HepG2 (cell line): ENCODE data around the gene ZNF747. TPM values are rescaled to one million over a fixed set of nuclear protein-coding genes. Genes with fewer than 3 reads are reported as not detected.

Experiments
- ATRX ChIP-seq: sonication (generic); formaldehyde crosslinking; IDR thresholded peaks from 2 replicates; pipeline ENCODE4 v1.4.0; 2020; ENCODE audit warnings: missing genetic modification reagents, borderline replicate concordance
- HMG20B ChIP-seq: conservative IDR thresholded peaks from 2 replicates; pipeline ENCODE4 v1.6.1; 2016; ENCODE audit warnings: missing genetic modification reagents, missing compliant biosample characterization
- NFKB2 ChIP-seq: sonication (generic); formaldehyde crosslinking; IDR thresholded peaks from 2 replicates; pipeline ENCODE4 v1.4.0; 2020; ENCODE audit warnings: missing genetic modification reagents, borderline replicate concordance
- TRIM24 ChIP-seq: sonication (generic); formaldehyde crosslinking; IDR thresholded peaks from 2 replicates; pipeline ENCODE4 v1.8.0; 2022; ENCODE audit warnings: mild to moderate bottlenecking, missing genetic modification reagents
- ZFP90 ChIP-seq: sonication (generic); formaldehyde crosslinking; IDR thresholded peaks from 2 replicates; pipeline ENCODE4 v1.8.0; 2022; ENCODE audit warnings: missing genetic modification reagents, mild to moderate bottlenecking, inconsistent platforms, borderline replicate concordance
- ZNF207 ChIP-seq: fragments of 450-650 bp; IDR thresholded peaks from 2 replicates; pipeline ENCODE4 v1.6.1; 2016; ENCODE audit warnings: antibody characterized with exemption, borderline replicate concordance
- ZNF326 ChIP-seq: sonication (generic); formaldehyde crosslinking; IDR thresholded peaks from 2 replicates; pipeline ENCODE4 v1.4.0; 2020; ENCODE audit warnings: missing genetic modification reagents, borderline replicate concordance
- polyA plus RNA-seq, 8 experiments: library from polyadenylated mRNA; depleted of rRNA in 3 of 8; stranded (reverse) in 7 of 8; unstranded in 1 of 8; fragments of >200 nt; fragmentation: Illumina TruSeq in 4 of 8; extraction: Trizol in 4 of 8; gene quantifications; 2 replicates each; pipeline versions ENCODE4 v1.2.1 to v1.2.3, GENCODE V29; 2011 to 2016; ENCODE audit warnings: low read depth in 4 of 8, missing spikeins in 1 of 8, mixed read lengths in 1 of 8; ENCODE audit not compliant: insufficient read depth in 1 of 8
- total RNA-seq, 5 experiments: library from RNA; depleted of rRNA; stranded (reverse); fragments of >200 nt; fragmentation: Illumina TruSeq; extraction: Trizol; gene quantifications; 2 replicates each; pipeline ENCODE4 v1.2.3, GENCODE V29; 2016; ENCODE audit warnings: low read depth in 1 of 5
- TF ChIP-seq, protein P1 (sequence below): sonication (generic); formaldehyde crosslinking; IDR thresholded peaks from 2 replicates; pipeline ENCODE4 v1.9.0; 2021; ENCODE audit warnings: missing genetic modification reagents, borderline replicate concordance
- TF ChIP-seq, protein P2 (sequence below): sonication (generic); formaldehyde crosslinking; IDR thresholded peaks from 2 replicates; pipeline ENCODE4 v1.5.1; 2020; ENCODE audit warnings: missing genetic modification reagents, mild to moderate bottlenecking, borderline replicate concordance
- TF ChIP-seq, protein P3 (sequence below), 2 experiments: fragments of 450-650 bp in 1 of 2; sonication (generic) in 1 of 2; formaldehyde crosslinking in 1 of 2; IDR thresholded peaks; 2 replicates each; pipeline versions ENCODE4 v1.6.1 to v1.8.0; 2016 to 2022; ENCODE audit warnings: antibody characterized with exemption in 1 of 2, mild to moderate bottlenecking in 1 of 2, missing genetic modification reagents in 1 of 2
- TF ChIP-seq, protein P4 (sequence below): sonication (generic); formaldehyde crosslinking; IDR thresholded peaks from 2 replicates; pipeline ENCODE4 v1.4.0; 2020; ENCODE audit warnings: missing genetic modification reagents, mild to moderate bottlenecking, borderline replicate concordance
- TF ChIP-seq, protein P5 (sequence below): sonication (generic); formaldehyde crosslinking; IDR thresholded peaks from 2 replicates; pipeline ENCODE4 v1.5.0; 2020; ENCODE audit warnings: missing genetic modification reagents, mild to moderate bottlenecking, borderline replicate concordance

The ZNF747 gene
- total and polyA plus RNA-seq, 2 of the 13 experiments (the other 11 are each of a cell fraction or from before 2014, with no cell fraction given), result 7.2 to 10.2 TPM

DNA sequence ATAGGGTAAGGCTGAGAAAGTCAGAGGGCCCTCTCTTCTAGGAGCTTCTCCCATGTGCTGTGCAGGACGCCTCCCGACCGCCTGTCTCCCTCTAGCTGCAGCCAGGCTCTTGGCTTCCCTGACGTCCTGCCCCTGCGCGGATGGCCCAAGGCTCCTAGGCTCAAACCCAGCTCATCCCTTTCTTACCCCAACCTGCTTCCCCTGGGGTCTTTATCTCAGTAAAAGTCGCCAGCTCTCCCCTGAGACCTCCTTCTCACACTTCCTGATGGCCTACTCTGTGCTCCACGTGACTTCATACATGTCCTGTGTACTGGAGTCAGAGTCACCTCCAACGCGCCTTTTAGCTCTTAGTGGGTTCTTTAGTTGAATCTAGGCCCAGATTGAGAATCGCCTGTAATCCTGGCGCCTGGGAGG, 1.1 kb upstream of the ZNF747 start (continued):
- no peak for TF ChIP-seq ZFP90 (CRISPR knock-in tag)
- no peak for TF ChIP-seq TRIM24 (CRISPR knock-in tag)
- no peak for TF ChIP-seq ZNF326
- TF ChIP-seq, protein P1, sequence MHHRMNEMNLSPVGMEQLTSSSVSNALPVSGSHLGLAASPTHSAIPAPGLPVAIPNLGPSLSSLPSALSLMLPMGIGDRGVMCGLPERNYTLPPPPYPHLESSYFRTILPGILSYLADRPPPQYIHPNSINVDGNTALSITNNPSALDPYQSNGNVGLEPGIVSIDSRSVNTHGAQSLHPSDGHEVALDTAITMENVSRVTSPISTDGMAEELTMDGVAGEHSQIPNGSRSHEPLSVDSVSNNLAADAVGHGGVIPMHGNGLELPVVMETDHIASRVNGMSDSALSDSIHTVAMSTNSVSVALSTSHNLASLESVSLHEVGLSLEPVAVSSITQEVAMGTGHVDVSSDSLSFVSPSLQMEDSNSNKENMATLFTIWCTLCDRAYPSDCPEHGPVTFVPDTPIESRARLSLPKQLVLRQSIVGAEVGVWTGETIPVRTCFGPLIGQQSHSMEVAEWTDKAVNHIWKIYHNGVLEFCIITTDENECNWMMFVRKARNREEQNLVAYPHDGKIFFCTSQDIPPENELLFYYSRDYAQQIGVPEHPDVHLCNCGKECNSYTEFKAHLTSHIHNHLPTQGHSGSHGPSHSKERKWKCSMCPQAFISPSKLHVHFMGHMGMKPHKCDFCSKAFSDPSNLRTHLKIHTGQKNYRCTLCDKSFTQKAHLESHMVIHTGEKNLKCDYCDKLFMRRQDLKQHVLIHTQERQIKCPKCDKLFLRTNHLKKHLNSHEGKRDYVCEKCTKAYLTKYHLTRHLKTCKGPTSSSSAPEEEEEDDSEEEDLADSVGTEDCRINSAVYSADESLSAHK (CRISPR knock-in tag), result no peak; the same call in 1 of the 2 replicates
- TF ChIP-seq, protein P2, sequence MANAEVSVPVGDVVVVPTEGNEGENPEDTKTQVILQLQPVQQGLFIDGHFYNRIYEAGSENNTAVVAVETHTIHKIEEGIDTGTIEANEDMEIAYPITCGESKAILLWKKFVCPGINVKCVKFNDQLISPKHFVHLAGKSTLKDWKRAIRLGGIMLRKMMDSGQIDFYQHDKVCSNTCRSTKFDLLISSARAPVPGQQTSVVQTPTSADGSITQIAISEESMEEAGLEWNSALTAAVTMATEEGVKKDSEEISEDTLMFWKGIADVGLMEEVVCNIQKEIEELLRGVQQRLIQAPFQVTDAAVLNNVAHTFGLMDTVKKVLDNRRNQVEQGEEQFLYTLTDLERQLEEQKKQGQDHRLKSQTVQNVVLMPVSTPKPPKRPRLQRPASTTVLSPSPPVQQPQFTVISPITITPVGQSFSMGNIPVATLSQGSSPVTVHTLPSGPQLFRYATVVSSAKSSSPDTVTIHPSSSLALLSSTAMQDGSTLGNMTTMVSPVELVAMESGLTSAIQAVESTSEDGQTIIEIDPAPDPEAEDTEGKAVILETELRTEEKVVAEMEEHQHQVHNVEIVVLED (CRISPR knock-in tag), result no peak
- TF ChIP-seq ZNF207, result no peak
- TF ChIP-seq, protein P3, sequence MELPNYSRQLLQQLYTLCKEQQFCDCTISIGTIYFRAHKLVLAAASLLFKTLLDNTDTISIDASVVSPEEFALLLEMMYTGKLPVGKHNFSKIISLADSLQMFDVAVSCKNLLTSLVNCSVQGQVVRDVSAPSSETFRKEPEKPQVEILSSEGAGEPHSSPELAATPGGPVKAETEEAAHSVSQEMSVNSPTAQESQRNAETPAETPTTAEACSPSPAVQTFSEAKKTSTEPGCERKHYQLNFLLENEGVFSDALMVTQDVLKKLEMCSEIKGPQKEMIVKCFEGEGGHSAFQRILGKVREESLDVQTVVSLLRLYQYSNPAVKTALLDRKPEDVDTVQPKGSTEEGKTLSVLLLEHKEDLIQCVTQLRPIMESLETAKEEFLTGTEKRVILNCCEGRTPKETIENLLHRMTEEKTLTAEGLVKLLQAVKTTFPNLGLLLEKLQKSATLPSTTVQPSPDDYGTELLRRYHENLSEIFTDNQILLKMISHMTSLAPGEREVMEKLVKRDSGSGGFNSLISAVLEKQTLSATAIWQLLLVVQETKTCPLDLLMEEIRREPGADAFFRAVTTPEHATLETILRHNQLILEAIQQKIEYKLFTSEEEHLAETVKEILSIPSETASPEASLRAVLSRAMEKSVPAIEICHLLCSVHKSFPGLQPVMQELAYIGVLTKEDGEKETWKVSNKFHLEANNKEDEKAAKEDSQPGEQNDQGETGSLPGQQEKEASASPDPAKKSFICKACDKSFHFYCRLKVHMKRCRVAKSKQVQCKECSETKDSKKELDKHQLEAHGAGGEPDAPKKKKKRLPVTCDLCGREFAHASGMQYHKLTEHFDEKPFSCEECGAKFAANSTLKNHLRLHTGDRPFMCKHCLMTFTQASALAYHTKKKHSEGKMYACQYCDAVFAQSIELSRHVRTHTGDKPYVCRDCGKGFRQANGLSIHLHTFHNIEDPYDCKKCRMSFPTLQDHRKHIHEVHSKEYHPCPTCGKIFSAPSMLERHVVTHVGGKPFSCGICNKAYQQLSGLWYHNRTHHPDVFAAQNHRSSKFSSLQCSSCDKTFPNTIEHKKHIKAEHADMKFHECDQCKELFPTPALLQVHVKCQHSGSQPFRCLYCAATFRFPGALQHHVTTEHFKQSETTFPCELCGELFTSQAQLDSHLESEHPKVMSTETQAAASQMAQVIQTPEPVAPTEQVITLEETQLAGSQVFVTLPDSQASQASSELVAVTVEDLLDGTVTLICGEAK (IDR thresholded peaks at IDR 0.05), result no peak
- TF ChIP-seq, protein P3 (CRISPR knock-in tag; IDR thresholded peaks at IDR 0.05), result peak; percentile 70; the same call in 1 of the 2 replicates
- peak; percentile 94 for TF ChIP-seq NFKB2 (CRISPR knock-in tag)
- TF ChIP-seq ATRX (CRISPR knock-in tag), result no peak
- TF ChIP-seq, protein P4, sequence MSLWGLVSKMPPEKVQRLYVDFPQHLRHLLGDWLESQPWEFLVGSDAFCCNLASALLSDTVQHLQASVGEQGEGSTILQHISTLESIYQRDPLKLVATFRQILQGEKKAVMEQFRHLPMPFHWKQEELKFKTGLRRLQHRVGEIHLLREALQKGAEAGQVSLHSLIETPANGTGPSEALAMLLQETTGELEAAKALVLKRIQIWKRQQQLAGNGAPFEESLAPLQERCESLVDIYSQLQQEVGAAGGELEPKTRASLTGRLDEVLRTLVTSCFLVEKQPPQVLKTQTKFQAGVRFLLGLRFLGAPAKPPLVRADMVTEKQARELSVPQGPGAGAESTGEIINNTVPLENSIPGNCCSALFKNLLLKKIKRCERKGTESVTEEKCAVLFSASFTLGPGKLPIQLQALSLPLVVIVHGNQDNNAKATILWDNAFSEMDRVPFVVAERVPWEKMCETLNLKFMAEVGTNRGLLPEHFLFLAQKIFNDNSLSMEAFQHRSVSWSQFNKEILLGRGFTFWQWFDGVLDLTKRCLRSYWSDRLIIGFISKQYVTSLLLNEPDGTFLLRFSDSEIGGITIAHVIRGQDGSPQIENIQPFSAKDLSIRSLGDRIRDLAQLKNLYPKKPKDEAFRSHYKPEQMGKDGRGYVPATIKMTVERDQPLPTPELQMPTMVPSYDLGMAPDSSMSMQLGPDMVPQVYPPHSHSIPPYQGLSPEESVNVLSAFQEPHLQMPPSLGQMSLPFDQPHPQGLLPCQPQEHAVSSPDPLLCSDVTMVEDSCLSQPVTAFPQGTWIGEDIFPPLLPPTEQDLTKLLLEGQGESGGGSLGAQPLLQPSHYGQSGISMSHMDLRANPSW (CRISPR knock-in tag), result no peak
- TF ChIP-seq, protein P5, sequence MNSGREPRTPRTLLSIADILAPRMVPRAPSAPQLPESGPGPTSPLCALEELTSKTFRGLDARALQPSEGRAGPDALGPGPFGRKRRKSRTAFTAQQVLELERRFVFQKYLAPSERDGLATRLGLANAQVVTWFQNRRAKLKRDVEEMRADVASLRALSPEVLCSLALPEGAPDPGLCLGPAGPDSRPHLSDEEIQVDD, result peak; percentile 84; the same call in 1 of the 2 replicates
- no peak for TF ChIP-seq HMG20B (CRISPR knock-in tag)
